HepG2 (cell line): ENCODE results near the gene RASSF9. TPM values are rescaled to one million over a fixed set of nuclear protein-coding genes. Genes with fewer than 3 reads are reported as not detected.

Source experiments
- ATAC-seq: fragments of 200-7000 bp; cut with Tn5 transposase; 3 replicates; pipeline ENCODE4 v1.9.1; 2020; ENCODE audit warnings: mild to moderate bottlenecking, moderate library complexity
- BruUV-seq: library from RNA; stranded (reverse); fragments of 400-500 nt; replicated peaks from 2 replicates; lab custom pipeline; 2021; lab: Mats Ljungman, UMichigan
- CTCF ChIA-PET: fragments of 300-600 bp; formaldehyde crosslinking; extraction: SDS; loops from one replicate; lab custom pipeline; 2021; ENCODE audit warnings: low total read pairs, inconsistent platforms, low intra/inter-chr PET ratio; lab: Yijun Ruan, JAX
- POLR2A ChIA-PET: fragments of 350-600 bp; sonication (Branson Sonifier 250); formaldehyde crosslinking; loops from one replicate; lab custom pipeline; 2020; ENCODE audit warnings: antibody characterized with exemption, inconsistent platforms; lab: Yijun Ruan, JAX
- DNase-seq: peaks from one replicate; pipeline ENCODE4 v3.0.0-alpha.2; 2015; ENCODE audit warnings: low spot score
- FAIRE-seq: peaks from 3 replicates; lab custom pipeline; 2011; peaks lifted over from hg19 to GRCh38; lab: Jason Lieb, UNC
- H2AFZ ChIP-seq: one replicate; pipeline ENCODE4 v1.6.1; 2011; ENCODE audit warnings: low read length, inconsistent platforms
- H3K27ac ChIP-seq: fragments of 300-600 bp; 3 replicates; pipeline ENCODE4 v1.8.0; 2011; ENCODE audit warnings: mixed run types, mild to moderate bottlenecking, mixed read lengths, low read length, inconsistent platforms; ENCODE audit not compliant: insufficient read depth; ENCODE audit errors: extremely low read length
- H3K27me3 ChIP-seq, 2 experiments: fragments of 200-600 bp in 1 of 2; 2 replicates in 1 of 2; 3 replicates in 1 of 2; pipeline versions ENCODE4 v1.6.0 to v1.8.0; 2011; ENCODE audit warnings: low read length in 2 of 2, mild to moderate bottlenecking in 2 of 2, moderate library complexity in 2 of 2, inconsistent platforms in 1 of 2; ENCODE audit not compliant: insufficient read depth in 2 of 2, control insufficient read depth in 1 of 2
- H3K36me3 ChIP-seq, 2 experiments: fragments of 200-600 bp in 1 of 2; replicated peaks in 1 of 2; 2 replicates in 1 of 2; 3 replicates in 1 of 2; pipeline versions ENCODE4 v1.5.1 to v1.8.0; 2011; ENCODE audit warnings: low read length in 2 of 2, inconsistent platforms in 1 of 2; ENCODE audit not compliant: insufficient read depth in 2 of 2, control insufficient read depth in 1 of 2
- H3K4me1 ChIP-seq: 2 replicates; pipeline ENCODE4 v1.5.1; 2012; ENCODE audit warnings: low read length, inconsistent platforms; ENCODE audit not compliant: insufficient read depth
- H3K4me2 ChIP-seq: 2 replicates; pipeline ENCODE4 v1.6.0; 2011; ENCODE audit warnings: low read depth, low read length, inconsistent platforms
- H3K4me3 ChIP-seq, 3 experiments: fragments of 200-600 bp in 1 of 3; sonication (generic), shearing (Covaris generic) in 1 of 3; replicated peaks in 1 of 3; 2 replicates each; pipeline ENCODE4 v1.5.1; 2011 to 2016; ENCODE audit warnings: low read length in 3 of 3, inconsistent platforms in 2 of 3, low read depth in 2 of 3, mild to moderate bottlenecking in 2 of 3, control low read depth in 1 of 3, mixed read lengths in 1 of 3; ENCODE audit not compliant: insufficient read depth in 1 of 3
- H3K79me2 ChIP-seq: one replicate; pipeline ENCODE4 v1.6.1; 2011; ENCODE audit warnings: low read length, inconsistent platforms; ENCODE audit not compliant: insufficient read depth
- H3K9ac ChIP-seq: 2 replicates; pipeline ENCODE4 v1.6.0; 2011; ENCODE audit warnings: mild to moderate bottlenecking, low read depth, low read length, inconsistent platforms; ENCODE audit not compliant: insufficient read depth
- H3K9me3 ChIP-seq: 2 replicates; pipeline ENCODE4 v1.5.1; 2012; ENCODE audit warnings: mild to moderate bottlenecking, low read length
- H4K20me1 ChIP-seq: 2 replicates; pipeline ENCODE4 v1.6.0; 2011; ENCODE audit warnings: inconsistent platforms, mild to moderate bottlenecking, low read length, moderate library complexity; ENCODE audit not compliant: insufficient read depth
- ARHGAP35 ChIP-seq: sonication (generic); formaldehyde crosslinking; IDR thresholded peaks from 2 replicates; pipeline ENCODE4 v1.9.0; 2022; ENCODE audit warnings: mild to moderate bottlenecking, inconsistent platforms, moderate library complexity, missing genetic modification reagents, borderline replicate concordance
- CBX2 ChIP-seq, 2 experiments: fragments of 200-600 bp in 1 of 2; sonication (generic); formaldehyde crosslinking in 1 of 2; IDR thresholded peaks; 2 replicates each; pipeline versions ENCODE4 v1.7.0 to v1.8.1; 2018 to 2022; ENCODE audit warnings: low read depth in 2 of 2, low read length in 1 of 2, mild to moderate bottlenecking in 1 of 2, missing genetic modification reagents in 1 of 2
- HDAC6 ChIP-seq: fragments of 200-600 bp; sonication (generic); IDR thresholded peaks from 2 replicates; pipeline ENCODE4 v1.7.0; 2017; ENCODE audit warnings: mild to moderate bottlenecking, antibody characterized with exemption, low read length, low read depth
- KMT2A ChIP-seq: sonication (generic); formaldehyde crosslinking; IDR thresholded peaks from 2 replicates; pipeline ENCODE4 v1.4.0; 2020; ENCODE audit warnings: missing genetic modification reagents
- NR2F2 ChIP-seq: IDR thresholded peaks from 2 replicates; pipeline ENCODE4 v1.6.1; 2012; ENCODE audit warnings: low read depth, inconsistent platforms, borderline replicate concordance
- ONECUT2 ChIP-seq: sonication (generic); formaldehyde crosslinking; IDR thresholded peaks from 2 replicates; pipeline ENCODE4 v1.4.0; 2020; ENCODE audit warnings: missing genetic modification reagents
- PHB2 ChIP-seq: fragments of 450-650 bp; IDR thresholded peaks from 2 replicates; pipeline ENCODE4 v1.6.1; 2018; ENCODE audit not compliant: partially characterized antibody
- PHF20 ChIP-seq: sonication (generic); formaldehyde crosslinking; IDR thresholded peaks from 2 replicates; pipeline ENCODE4 v1.5.0; 2020; ENCODE audit warnings: mild to moderate bottlenecking, missing genetic modification reagents
- RAD21 ChIP-seq: fragments of 450-650 bp; formaldehyde crosslinking; IDR thresholded peaks from 2 replicates; pipeline ENCODE4 v1.5.0; 2020; ENCODE audit warnings: mild to moderate bottlenecking
- RARG ChIP-seq: sonication (generic); formaldehyde crosslinking; IDR thresholded peaks from 2 replicates; pipeline ENCODE4 v1.4.0; 2020; ENCODE audit warnings: low read depth, mild to moderate bottlenecking, missing genetic modification reagents
- SOX5 ChIP-seq: IDR thresholded peaks from 2 replicates; pipeline ENCODE4 v1.6.1; 2016; ENCODE audit warnings: borderline replicate concordance
- ZNF282 ChIP-seq: fragments of 450-650 bp; IDR thresholded peaks from 2 replicates; pipeline ENCODE4 v1.6.1; 2018; ENCODE audit not compliant: partially characterized antibody
- ZNF430 ChIP-seq: sonication (generic); formaldehyde crosslinking; IDR thresholded peaks from 2 replicates; pipeline ENCODE4 v1.9.0; 2021; ENCODE audit warnings: mild to moderate bottlenecking, missing genetic modification reagents
- ZNF496 ChIP-seq: sonication (generic); formaldehyde crosslinking; IDR thresholded peaks from 2 replicates; pipeline ENCODE4 v1.8.1; 2023; ENCODE audit warnings: mild to moderate bottlenecking, moderate library complexity, missing genetic modification reagents; ENCODE audit not compliant: insufficient replicate concordance
- ZNF766 ChIP-seq: sonication (generic); formaldehyde crosslinking; IDR thresholded peaks from 2 replicates; pipeline ENCODE4 v1.5.0; 2020; ENCODE audit warnings: missing genetic modification reagents, borderline replicate concordance
- WGBS: methylation state at CpG from one replicate; pipeline ENCODE4 v1.1.6; 2017; ENCODE audit warnings: low lambda C conversion rate; 5-methylcytosine and 5-hydroxymethylcytosine counted together
- in situ Hi-C: cut with HindIII; loops from 2 replicates; pipeline ENCODE4 v1.10.0; 2017; ENCODE audit warnings: low pct_unique_long_range_greater_than_20kb; ENCODE audit not compliant: extremely low pct_ligation_motif_present
- intact Hi-C: fragments of 100-400 bp; cut with micrococcal nuclease; formaldehyde crosslinking; loops from one replicate; pipeline ENCODE4 v1.10.0; 2022; ENCODE audit not compliant: unreplicated experiment
- polyA plus RNA-seq, 8 experiments: library from polyadenylated mRNA; depleted of rRNA in 3 of 8; stranded (reverse) in 7 of 8; unstranded in 1 of 8; fragments of >200 nt; fragmentation: Illumina TruSeq in 4 of 8; extraction: Trizol in 4 of 8; gene quantifications; 2 replicates each; pipeline versions ENCODE4 v1.2.1 to v1.2.3, GENCODE V29; 2011 to 2016; ENCODE audit warnings: low read depth in 4 of 8, missing spikeins in 1 of 8, mixed read lengths in 1 of 8; ENCODE audit not compliant: insufficient read depth in 1 of 8
- total RNA-seq, 5 experiments: library from RNA; depleted of rRNA; stranded (reverse); fragments of >200 nt; fragmentation: Illumina TruSeq; extraction: Trizol; gene quantifications; 2 replicates each; pipeline ENCODE4 v1.2.3, GENCODE V29; 2016; ENCODE audit warnings: low read depth in 1 of 5
- TF ChIP-seq, protein P1 (sequence below): sonication (generic); formaldehyde crosslinking; IDR thresholded peaks from 2 replicates; pipeline ENCODE4 v1.8.1; 2023; ENCODE audit warnings: mild to moderate bottlenecking, missing genetic modification reagents
- TF ChIP-seq, protein P2 (sequence below): sonication (generic); formaldehyde crosslinking; conservative IDR thresholded peaks from 2 replicates; pipeline ENCODE4 v1.8.0; 2022; ENCODE audit warnings: mild to moderate bottlenecking, moderate library complexity, missing genetic modification reagents
- TF ChIP-seq, protein P3 (sequence below): sonication (generic); formaldehyde crosslinking; IDR thresholded peaks from 2 replicates; pipeline ENCODE4 v1.8.1; 2023; ENCODE audit warnings: missing genetic modification reagents, inconsistent platforms, borderline replicate concordance

The RASSF9 gene
- total and polyA plus RNA-seq, 2 of the 13 experiments (the other 11 are each of a cell fraction or from before 2014, with no cell fraction given): not detected

DNA sequence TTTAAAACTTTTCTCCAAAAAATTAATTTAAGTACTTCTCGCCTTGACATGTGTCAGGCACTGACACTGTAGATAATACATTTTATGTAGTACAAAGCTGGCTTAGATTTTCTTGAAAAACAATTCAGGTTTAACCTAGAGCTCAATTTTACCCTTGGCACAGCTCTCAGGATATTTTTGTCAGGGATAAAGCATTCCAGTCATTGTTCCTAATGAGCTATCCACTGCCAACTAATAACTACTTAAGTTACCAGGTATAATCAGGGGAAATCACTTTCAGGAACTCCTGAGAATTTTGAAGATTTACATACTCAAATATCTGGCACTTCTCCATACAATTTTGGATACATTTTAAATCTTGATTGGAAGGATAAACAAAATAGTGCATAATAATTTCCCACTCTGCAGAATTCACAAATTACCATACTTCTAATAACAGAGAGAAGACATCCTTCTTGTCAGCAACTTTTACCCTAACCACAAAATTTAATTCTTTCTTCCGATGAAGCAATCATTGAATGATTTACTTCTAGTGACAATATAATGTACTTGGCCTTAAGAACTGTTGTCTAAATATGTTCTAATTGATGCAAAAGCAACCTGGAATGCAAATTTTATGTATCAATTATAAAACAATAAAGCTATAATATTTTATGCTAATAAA is 4.8 kb downstream of the RASSF9 start:
- no peak for FAIRE-seq
- BruUV-seq: no TSS peak
- in situ Hi-C loops: no loop called here

DNA sequence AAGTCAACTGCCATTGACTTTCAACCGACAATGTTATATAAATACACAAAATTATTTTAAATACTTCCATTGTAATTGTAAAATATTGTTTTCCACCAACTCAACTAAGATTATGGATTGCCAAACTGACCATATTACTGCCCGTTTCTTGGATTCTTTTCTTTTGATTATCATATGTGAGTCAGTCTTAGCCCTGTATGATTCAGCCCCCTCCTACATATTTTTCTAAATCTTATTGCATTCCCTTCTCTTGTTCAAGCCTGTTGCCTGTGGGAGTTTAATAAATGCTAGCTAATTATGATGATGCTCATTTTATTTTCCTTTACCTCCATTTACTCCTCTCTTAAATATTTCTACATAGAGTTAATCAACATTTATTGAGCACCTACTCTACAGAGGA is 6.8 kb downstream of the RASSF9 start:
- no peaks in the 10 kb centered on the region for H3K4me1 ChIP-seq
- H3K27me3 ChIP-seq: no peaks in the 10 kb centered on the region; a peak in 1 of 5 replicates
- no peaks in the 10 kb centered on the region for H4K20me1 ChIP-seq
- intact Hi-C loops: no loop called here
- H3K4me3 ChIP-seq: no peak overlapping the region
- H3K36me3 ChIP-seq: no peaks in the 10 kb centered on the region
- FAIRE-seq: no peak
- POLR2A ChIA-PET: no interaction called here
- 19% methylated on average over 2 of the region's 2 CpGs for WGBS
- no TSS peak for BruUV-seq
- H3K4me2 ChIP-seq: no peak overlapping the region
- no peak overlapping the region for H3K9ac ChIP-seq
- DNase-seq: no peak
- no peaks in the 10 kb centered on the region for H3K79me2 ChIP-seq
- H2AFZ ChIP-seq: no peak overlapping the region
- in situ Hi-C loops: no loop called here
- H3K27ac ChIP-seq: no peak overlapping the region
- no peaks in the 10 kb centered on the region for H3K9me3 ChIP-seq
- no peak for ATAC-seq
- CTCF ChIA-PET: no interaction called here
- TF ChIP-seq KMT2A: no peak
- TF ChIP-seq RAD21 (CRISPR knock-in tag): no peak
- TF ChIP-seq, protein P1, sequence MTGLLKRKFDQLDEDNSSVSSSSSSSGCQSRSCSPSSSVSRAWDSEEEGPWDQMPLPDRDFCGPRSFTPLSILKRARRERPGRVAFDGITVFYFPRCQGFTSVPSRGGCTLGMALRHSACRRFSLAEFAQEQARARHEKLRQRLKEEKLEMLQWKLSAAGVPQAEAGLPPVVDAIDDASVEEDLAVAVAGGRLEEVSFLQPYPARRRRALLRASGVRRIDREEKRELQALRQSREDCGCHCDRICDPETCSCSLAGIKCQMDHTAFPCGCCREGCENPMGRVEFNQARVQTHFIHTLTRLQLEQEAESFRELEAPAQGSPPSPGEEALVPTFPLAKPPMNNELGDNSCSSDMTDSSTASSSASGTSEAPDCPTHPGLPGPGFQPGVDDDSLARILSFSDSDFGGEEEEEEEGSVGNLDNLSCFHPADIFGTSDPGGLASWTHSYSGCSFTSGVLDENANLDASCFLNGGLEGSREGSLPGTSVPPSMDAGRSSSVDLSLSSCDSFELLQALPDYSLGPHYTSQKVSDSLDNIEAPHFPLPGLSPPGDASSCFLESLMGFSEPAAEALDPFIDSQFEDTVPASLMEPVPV (CRISPR knock-in tag): no peak
- TF ChIP-seq HDAC6: no peak
- no peak for TF ChIP-seq ZNF766 (CRISPR knock-in tag)
- no peak for TF ChIP-seq ONECUT2 (CRISPR knock-in tag)
- TF ChIP-seq, protein P2, sequence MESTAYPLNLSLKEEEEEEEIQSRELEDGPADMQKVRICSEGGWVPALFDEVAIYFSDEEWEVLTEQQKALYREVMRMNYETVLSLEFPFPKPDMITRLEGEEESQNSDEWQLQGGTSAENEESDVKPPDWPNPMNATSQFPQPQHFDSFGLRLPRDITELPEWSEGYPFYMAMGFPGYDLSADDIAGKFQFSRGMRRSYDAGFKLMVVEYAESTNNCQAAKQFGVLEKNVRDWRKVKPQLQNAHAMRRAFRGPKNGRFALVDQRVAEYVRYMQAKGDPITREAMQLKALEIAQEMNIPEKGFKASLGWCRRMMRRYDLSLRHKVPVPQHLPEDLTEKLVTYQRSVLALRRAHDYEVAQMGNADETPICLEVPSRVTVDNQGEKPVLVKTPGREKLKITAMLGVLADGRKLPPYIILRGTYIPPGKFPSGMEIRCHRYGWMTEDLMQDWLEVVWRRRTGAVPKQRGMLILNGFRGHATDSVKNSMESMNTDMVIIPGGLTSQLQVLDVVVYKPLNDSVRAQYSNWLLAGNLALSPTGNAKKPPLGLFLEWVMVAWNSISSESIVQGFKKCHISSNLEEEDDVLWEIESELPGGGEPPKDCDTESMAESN: no peak
- no peak for TF ChIP-seq PHB2
- TF ChIP-seq, protein P3, sequence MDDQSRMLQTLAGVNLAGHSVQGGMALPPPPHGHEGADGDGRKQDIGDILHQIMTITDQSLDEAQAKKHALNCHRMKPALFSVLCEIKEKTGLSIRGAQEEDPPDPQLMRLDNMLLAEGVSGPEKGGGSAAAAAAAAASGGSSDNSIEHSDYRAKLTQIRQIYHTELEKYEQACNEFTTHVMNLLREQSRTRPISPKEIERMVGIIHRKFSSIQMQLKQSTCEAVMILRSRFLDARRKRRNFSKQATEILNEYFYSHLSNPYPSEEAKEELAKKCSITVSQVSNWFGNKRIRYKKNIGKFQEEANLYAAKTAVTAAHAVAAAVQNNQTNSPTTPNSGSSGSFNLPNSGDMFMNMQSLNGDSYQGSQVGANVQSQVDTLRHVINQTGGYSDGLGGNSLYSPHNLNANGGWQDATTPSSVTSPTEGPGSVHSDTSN (CRISPR knock-in tag): no peak
- TF ChIP-seq PHF20 (CRISPR knock-in tag): no peak
- no peak for TF ChIP-seq ZNF496 (CRISPR knock-in tag)

More for the DNA sequence above, 4.8 kb downstream of the RASSF9 start:
- Histone ChIP-seq H3K27ac (no peak overlapping the region), H3K27me3 (no peaks in the 10 kb centered on the region; a peak in 1 of 5 replicates), H3K4me1 (peaks cover 12% of the 10 kb centered on the region), H3K4me2 (no peak overlapping the region), H3K9ac (no peak overlapping the region), H2AFZ (no peak overlapping the region), H3K9me3 (no peaks in the 10 kb centered on the region), H3K4me3 (no peak overlapping the region), H3K36me3 (no peaks in the 10 kb centered on the region), H4K20me1 (no peaks in the 10 kb centered on the region), H3K79me2 (no peaks in the 10 kb centered on the region)
- DNase-seq (no peak), ATAC-seq (no peak)
- POLR2A ChIA-PET: no interaction called here
- TF ChIP-seq CBX2 (IDR thresholded peaks at IDR 0.05; ENCODE audit: low read depth, low read length) (no peak), CBX2 (CRISPR knock-in tag; IDR thresholded peaks at IDR 0.05; ENCODE audit: low read depth) (no peak), ZNF282 (no peak), ZNF430 (no peak), RARG (CRISPR knock-in tag) (no peak), ARHGAP35 (CRISPR knock-in tag) (no peak), NR2F2 (no peak), SOX5 (CRISPR knock-in tag) (no peak)
- 33% methylated on average over 2 of the region's 2 CpGs for WGBS
- CTCF ChIA-PET: no interaction called here
- intact Hi-C loops: no loop called here
